ENCODE measurements around the gene TRIM2. TPM values are rescaled to one million over a fixed set of nuclear protein-coding genes. Genes with fewer than 3 reads are reported as not detected.

Gene TRIM2
- polyA plus RNA-seq, 3 donors: 0.50 to 0.96 (median 0.76) TPM

DNA sequence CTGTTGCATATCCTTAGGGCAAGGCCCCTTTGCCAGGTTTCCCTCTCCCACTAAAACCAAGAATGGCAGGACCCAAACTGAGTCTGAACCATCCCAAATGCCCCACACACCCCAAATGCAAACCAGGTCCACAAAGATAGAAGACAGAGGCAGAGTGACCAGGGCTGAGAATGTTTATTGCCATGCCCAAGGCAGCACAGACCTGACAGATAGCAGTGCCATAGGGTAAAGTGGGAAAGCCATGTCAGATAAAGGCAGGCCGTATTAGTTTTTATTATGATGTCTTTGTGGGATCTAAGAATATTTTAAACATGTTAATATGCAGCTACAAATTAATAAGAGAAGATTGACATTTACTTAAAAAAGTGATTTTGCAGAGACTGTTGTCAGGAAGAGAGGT is 110.7 kb downstream of the TRIM2 start:
- no peaks in the 10 kb centered on the region for H3K9me3 Mint-ChIP-seq
- H3K36me3 Mint-ChIP-seq: no peaks in the 10 kb centered on the region
- no peaks in the 10 kb centered on the region for H3K9me3 ChIP-seq (replicated peaks in 1 of 2; ENCODE audit: control insufficient read depth in 1 of 2, insufficient read depth in 1 of 2, low read length in 2 of 2)
- peaks cover 0 to 4% (median 0%) of the 10 kb centered on the region in 3 donors for H3K27me3 Mint-ChIP-seq (ENCODE audit: low read depth in 3 of 3)
- no peaks in the 10 kb centered on the region for H3K27me3 ChIP-seq (ENCODE audit: control insufficient read depth in 2 of 2, insufficient read depth in 2 of 2, low read length in 2 of 2)
- H3K9ac ChIP-seq (ENCODE audit: insufficient read depth, low read length, poor library complexity, severe bottlenecking): no peak overlapping the region
- DNase-seq: no peak
- H3K79me2 ChIP-seq (ENCODE audit: insufficient read depth, low read length): no peaks in the 10 kb centered on the region
- no peaks in the 10 kb centered on the region for H3K4me1 Mint-ChIP-seq
- H3K27ac ChIP-seq (ENCODE audit: low read depth in 1 of 2, low read length in 2 of 2): no peak overlapping the region
- WGBS (ENCODE audit: insufficient coverage): no CpG with 5 or more reads among the region's 1 CpG
- no peak overlapping the region for H3K4me2 ChIP-seq (replicated peaks; ENCODE audit: extremely low read depth, low read length, poor library complexity, severe bottlenecking)
- no peak overlapping the region for H3K4me3 Mint-ChIP-seq
- no peak overlapping the region for H3K27ac Mint-ChIP-seq
- H3K4me1 ChIP-seq (ENCODE audit: control insufficient read depth in 1 of 2, insufficient read depth in 2 of 2, low read length in 2 of 2): no peaks in the 10 kb centered on the region
- no peaks in the 10 kb centered on the region for H3K36me3 ChIP-seq (replicated peaks in 1 of 2; ENCODE audit: control insufficient read depth in 1 of 2, insufficient read depth in 2 of 2, low read length in 2 of 2)
- no peak overlapping the region for H3K4me3 ChIP-seq (replicated peaks in 1 of 3; ENCODE audit: low read depth in 2 of 3, low read length in 3 of 3)
- H4K20me1 ChIP-seq (ENCODE audit: insufficient read depth, low read length): no peaks in the 10 kb centered on the region
- intact Hi-C loops (cut with micrococcal nuclease): no loop called here
- TF ChIP-seq CTCF (IDR thresholded peaks at IDR 0.05): no peak
- no peak overlapping the region for H2AFZ ChIP-seq (ENCODE audit: insufficient read depth, low read depth, low read length, poor library complexity, severe bottlenecking)

- H3K36me3 ChIP-seq (replicated peaks in 1 of 2; ENCODE audit: control insufficient read depth in 1 of 2, insufficient read depth in 2 of 2, low read length in 2 of 2): no peaks in the 10 kb centered on the region
- Mint-ChIP-seq H3K9me3 (no peaks in the 10 kb centered on the region), H3K4me1 (no peaks in the 10 kb centered on the region), H3K27me3 (ENCODE audit: low read depth in 3 of 3) (peaks cover 1 to 5% (median 2%) of the 10 kb centered on the region in 3 donors), H3K36me3 (no peaks in the 10 kb centered on the region), H3K27ac (no peak overlapping the region), H3K4me3 (no peak overlapping the region)
- H3K9ac ChIP-seq (ENCODE audit: insufficient read depth, low read length, poor library complexity, severe bottlenecking): no peak overlapping the region
- H3K79me2 ChIP-seq (ENCODE audit: insufficient read depth, low read length): no peaks in the 10 kb centered on the region
- peak in 1 of 3 donors; percentile 7 for DNase-seq
- no peak overlapping the region for H3K27ac ChIP-seq (ENCODE audit: low read depth in 1 of 2, low read length in 2 of 2)
- H3K27me3 ChIP-seq (ENCODE audit: control insufficient read depth in 2 of 2, insufficient read depth in 2 of 2, low read length in 2 of 2): no peaks in the 10 kb centered on the region
- H3K9me3 ChIP-seq (replicated peaks in 1 of 2; ENCODE audit: control insufficient read depth in 1 of 2, insufficient read depth in 1 of 2, low read length in 2 of 2): no peaks in the 10 kb centered on the region
- TF ChIP-seq CTCF (IDR thresholded peaks at IDR 0.05): peak; percentile 47
- intact Hi-C loops (cut with micrococcal nuclease): no loop called here
- no peak overlapping the region for H3K4me3 ChIP-seq (replicated peaks in 1 of 3; ENCODE audit: low read depth in 2 of 3, low read length in 3 of 3)
- no peaks in the 10 kb centered on the region for H4K20me1 ChIP-seq (ENCODE audit: insufficient read depth, low read length)
- H2AFZ ChIP-seq (ENCODE audit: insufficient read depth, low read depth, low read length, poor library complexity, severe bottlenecking): no peak overlapping the region
- no peaks in the 10 kb centered on the region for H3K4me1 ChIP-seq (ENCODE audit: control insufficient read depth in 1 of 2, insufficient read depth in 2 of 2, low read length in 2 of 2)
- no peak overlapping the region for H3K4me2 ChIP-seq (replicated peaks; ENCODE audit: extremely low read depth, low read length, poor library complexity, severe bottlenecking)
- 100% methylated on average over 1 of the region's 2 CpGs for WGBS (ENCODE audit: insufficient coverage)
Measured at GRCh38 chr4:153318696-153319320, 114.6 kb downstream of the TRIM2 start.

All from CD14-positive monocyte (primary cell).